ENCODE measurements around the gene GSAP.
A peak's percentile ranks its signal among the peaks of the same experiment; 100 is the strongest.

The GSAP gene

GRCh38 chr7:77434570-77435275, 18.6 kb upstream of the GSAP start:
- no peaks in the 10 kb centered on the region for H3K27me3 ChIP-seq (ENCODE audit: control insufficient read depth, insufficient read depth, low read length)
- peaks cover 6% of the 10 kb centered on the region for H3K4me1 ChIP-seq (ENCODE audit: control insufficient read depth, insufficient read depth, low read length)
- H3K4me3 ChIP-seq (ENCODE audit: low read length): no peak overlapping the region
- no peak overlapping the region for H3K4me2 ChIP-seq (ENCODE audit: low read length)
- H3K9me3 ChIP-seq (replicated peaks; ENCODE audit: low read length): no peaks in the 10 kb centered on the region
- H3K9ac ChIP-seq (ENCODE audit: low read depth, low read length): no peak overlapping the region
- no peaks in the 10 kb centered on the region for H3K36me3 ChIP-seq (ENCODE audit: insufficient read depth, low read length)

- H3K9me3 ChIP-seq (replicated peaks; ENCODE audit: low read length): no peaks in the 10 kb centered on the region
- H3K9ac ChIP-seq (ENCODE audit: low read depth, low read length): no peak overlapping the region
- no peaks in the 10 kb centered on the region for H3K27me3 ChIP-seq (ENCODE audit: control insufficient read depth, insufficient read depth, low read length)
- no peaks in the 10 kb centered on the region for H3K4me1 ChIP-seq (ENCODE audit: control insufficient read depth, insufficient read depth, low read length)
- H3K36me3 ChIP-seq (ENCODE audit: insufficient read depth, low read length): no peaks in the 10 kb centered on the region
- H3K4me3 ChIP-seq (ENCODE audit: low read length): no peak overlapping the region
- no peak overlapping the region for H3K4me2 ChIP-seq (ENCODE audit: low read length)
Measured at GRCh38 chr7:77433901-77434300, 17.8 kb upstream of the GSAP start.

- no peak overlapping the region for H3K9ac ChIP-seq (ENCODE audit: low read depth, low read length)
- H3K4me1 ChIP-seq (ENCODE audit: control insufficient read depth, insufficient read depth, low read length): peaks cover 28% of the 10 kb centered on the region
- H3K27me3 ChIP-seq (ENCODE audit: control insufficient read depth, insufficient read depth, low read length): no peaks in the 10 kb centered on the region
- no peak overlapping the region for H3K4me3 ChIP-seq (ENCODE audit: low read length)
- no peak overlapping the region for H3K4me2 ChIP-seq (ENCODE audit: low read length)
- H3K9me3 ChIP-seq (replicated peaks; ENCODE audit: low read length): no peaks in the 10 kb centered on the region
- no peaks in the 10 kb centered on the region for H3K36me3 ChIP-seq (ENCODE audit: insufficient read depth, low read length)
Measured at GRCh38 chr7:77430927-77431326, 14.8 kb upstream of the GSAP start.

GRCh38 chr7:77428777-77429231, 12.7 kb upstream of the GSAP start:
- H3K36me3 ChIP-seq (ENCODE audit: insufficient read depth, low read length): no peaks in the 10 kb centered on the region
- peaks cover 38% of the 10 kb centered on the region for H3K4me1 ChIP-seq (ENCODE audit: control insufficient read depth, insufficient read depth, low read length)
- H3K9me3 ChIP-seq (replicated peaks; ENCODE audit: low read length): no peaks in the 10 kb centered on the region
- H3K4me2 ChIP-seq (ENCODE audit: low read length): no peak overlapping the region
- no peak overlapping the region for H3K4me3 ChIP-seq (ENCODE audit: low read length)
- peak overlapping the region; percentile 19 for H3K9ac ChIP-seq (ENCODE audit: low read depth, low read length)
- no peaks in the 10 kb centered on the region for H3K27me3 ChIP-seq (ENCODE audit: control insufficient read depth, insufficient read depth, low read length)

- Histone ChIP-seq H3K4me1 (ENCODE audit: control insufficient read depth, insufficient read depth, low read length) (peaks cover 38% of the 10 kb centered on the region), H3K4me2 (ENCODE audit: low read length) (peak overlapping the region; percentile 29), H3K9ac (ENCODE audit: low read depth, low read length) (peak overlapping the region; percentile 61), H3K9me3 (replicated peaks; ENCODE audit: low read length) (no peaks in the 10 kb centered on the region), H3K4me3 (ENCODE audit: low read length) (no peak overlapping the region), H3K36me3 (ENCODE audit: insufficient read depth, low read length) (no peaks in the 10 kb centered on the region), H3K27me3 (ENCODE audit: control insufficient read depth, insufficient read depth, low read length) (no peaks in the 10 kb centered on the region)
Measured at GRCh38 chr7:77427996-77428603, 12.0 kb upstream of the GSAP start.

GRCh38 chr7:77426521-77427051, 10.4 kb upstream of the GSAP start:
- Histone ChIP-seq H3K4me3 (ENCODE audit: low read length) (peak overlapping the region; percentile 55), H3K9ac (ENCODE audit: low read depth, low read length) (peak overlapping the region; percentile 82), H3K4me2 (ENCODE audit: low read length) (peak overlapping the region; percentile 80), H3K27me3 (ENCODE audit: control insufficient read depth, insufficient read depth, low read length) (no peaks in the 10 kb centered on the region), H3K36me3 (ENCODE audit: insufficient read depth, low read length) (no peaks in the 10 kb centered on the region), H3K9me3 (replicated peaks; ENCODE audit: low read length) (no peaks in the 10 kb centered on the region), H3K4me1 (ENCODE audit: control insufficient read depth, insufficient read depth, low read length) (peaks cover 38% of the 10 kb centered on the region)

GRCh38 chr7:77426052-77426404, 9.9 kb upstream of the GSAP start:
- H3K4me2 ChIP-seq (ENCODE audit: low read length): peak overlapping the region; percentile 80
- peak overlapping the region; percentile 82 for H3K9ac ChIP-seq (ENCODE audit: low read depth, low read length)
- peaks cover 42% of the 10 kb centered on the region for H3K4me1 ChIP-seq (ENCODE audit: control insufficient read depth, insufficient read depth, low read length)
- no peaks in the 10 kb centered on the region for H3K36me3 ChIP-seq (ENCODE audit: insufficient read depth, low read length)
- H3K9me3 ChIP-seq (replicated peaks; ENCODE audit: low read length): no peaks in the 10 kb centered on the region
- no peaks in the 10 kb centered on the region for H3K27me3 ChIP-seq (ENCODE audit: control insufficient read depth, insufficient read depth, low read length)
- peak overlapping the region; percentile 55 for H3K4me3 ChIP-seq (ENCODE audit: low read length)

GRCh38 chr7:77425101-77426051, 9.2 kb upstream of the GSAP start:
- peaks cover 47% of the 10 kb centered on the region for H3K4me1 ChIP-seq (ENCODE audit: control insufficient read depth, insufficient read depth, low read length)
- no peaks in the 10 kb centered on the region for H3K9me3 ChIP-seq (replicated peaks; ENCODE audit: low read length)
- H3K9ac ChIP-seq (ENCODE audit: low read depth, low read length): peak overlapping the region; percentile 82
- no peaks in the 10 kb centered on the region for H3K36me3 ChIP-seq (ENCODE audit: insufficient read depth, low read length)
- peak overlapping the region; percentile 55 for H3K4me3 ChIP-seq (ENCODE audit: low read length)
- no peaks in the 10 kb centered on the region for H3K27me3 ChIP-seq (ENCODE audit: control insufficient read depth, insufficient read depth, low read length)
- H3K4me2 ChIP-seq (ENCODE audit: low read length): peak overlapping the region; percentile 80

- H3K4me1 ChIP-seq (ENCODE audit: control insufficient read depth, insufficient read depth, low read length): peaks cover 35% of the 10 kb centered on the region
- H3K9me3 ChIP-seq (replicated peaks; ENCODE audit: low read length): no peaks in the 10 kb centered on the region
- no peaks in the 10 kb centered on the region for H3K36me3 ChIP-seq (ENCODE audit: insufficient read depth, low read length)
- H3K9ac ChIP-seq (ENCODE audit: low read depth, low read length): no peak overlapping the region
- H3K4me2 ChIP-seq (ENCODE audit: low read length): no peak overlapping the region
- H3K4me3 ChIP-seq (ENCODE audit: low read length): no peak overlapping the region
- H3K27me3 ChIP-seq (ENCODE audit: control insufficient read depth, insufficient read depth, low read length): no peaks in the 10 kb centered on the region
Measured at GRCh38 chr7:77422500-77422899, 6.4 kb upstream of the GSAP start.

- Histone ChIP-seq H3K4me2 (ENCODE audit: low read length) (no peak overlapping the region), H3K36me3 (ENCODE audit: insufficient read depth, low read length) (no peaks in the 10 kb centered on the region), H3K4me3 (ENCODE audit: low read length) (no peak overlapping the region), H3K9me3 (replicated peaks; ENCODE audit: low read length) (no peaks in the 10 kb centered on the region), H3K9ac (ENCODE audit: low read depth, low read length) (no peak overlapping the region), H3K4me1 (ENCODE audit: control insufficient read depth, insufficient read depth, low read length) (peaks cover 26% of the 10 kb centered on the region), H3K27me3 (ENCODE audit: control insufficient read depth, insufficient read depth, low read length) (no peaks in the 10 kb centered on the region)
Measured at GRCh38 chr7:77420986-77421672, 5.0 kb upstream of the GSAP start.

GRCh38 chr7:77420438-77420837, 4.3 kb upstream of the GSAP start:
- no peaks in the 10 kb centered on the region for H3K9me3 ChIP-seq (replicated peaks; ENCODE audit: low read length)

More at GRCh38 chr7:77420438-77420837, 4.3 kb upstream of the GSAP start:
- Histone ChIP-seq H3K4me3 (ENCODE audit: low read length) (no peak overlapping the region), H3K4me2 (ENCODE audit: low read length) (no peak overlapping the region), H3K9ac (ENCODE audit: low read depth, low read length) (no peak overlapping the region), H3K36me3 (ENCODE audit: insufficient read depth, low read length) (no peaks in the 10 kb centered on the region), H3K4me1 (ENCODE audit: control insufficient read depth, insufficient read depth, low read length) (peaks cover 23% of the 10 kb centered on the region), H3K27me3 (ENCODE audit: control insufficient read depth, insufficient read depth, low read length) (no peaks in the 10 kb centered on the region)
